LNCAP (cell line): ENCODE data around the gene KCNIP1.

Experiments used
- TF ChIP-seq, protein P1 (sequence below): fragments of 450-650 bp; IDR thresholded peaks from 2 replicates; pipeline ENCODE4 v1.5.1; 2017; ENCODE audit warnings: mild to moderate bottlenecking

KCNIP1 gene

DNA sequence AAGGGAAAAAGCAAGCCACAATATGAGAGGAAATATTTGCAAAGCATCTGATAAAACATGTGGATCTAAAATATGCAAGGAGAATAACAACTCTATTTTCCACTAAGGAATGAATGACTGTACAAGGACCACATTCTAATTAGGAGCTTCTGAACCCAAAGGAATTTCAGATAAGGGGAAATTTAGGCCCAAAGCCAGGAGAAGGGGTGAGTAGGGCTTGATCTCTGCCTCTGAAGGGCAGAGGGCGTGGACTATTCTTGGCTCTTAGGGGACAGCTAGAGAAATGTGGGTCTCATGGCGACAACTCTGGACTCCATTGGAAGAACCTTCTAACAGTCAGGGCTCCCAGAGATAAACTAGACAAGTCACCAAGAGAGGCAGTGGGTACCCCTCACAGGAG lies 147.0 kb downstream of the KCNIP1 start:
- TF ChIP-seq, protein P1, sequence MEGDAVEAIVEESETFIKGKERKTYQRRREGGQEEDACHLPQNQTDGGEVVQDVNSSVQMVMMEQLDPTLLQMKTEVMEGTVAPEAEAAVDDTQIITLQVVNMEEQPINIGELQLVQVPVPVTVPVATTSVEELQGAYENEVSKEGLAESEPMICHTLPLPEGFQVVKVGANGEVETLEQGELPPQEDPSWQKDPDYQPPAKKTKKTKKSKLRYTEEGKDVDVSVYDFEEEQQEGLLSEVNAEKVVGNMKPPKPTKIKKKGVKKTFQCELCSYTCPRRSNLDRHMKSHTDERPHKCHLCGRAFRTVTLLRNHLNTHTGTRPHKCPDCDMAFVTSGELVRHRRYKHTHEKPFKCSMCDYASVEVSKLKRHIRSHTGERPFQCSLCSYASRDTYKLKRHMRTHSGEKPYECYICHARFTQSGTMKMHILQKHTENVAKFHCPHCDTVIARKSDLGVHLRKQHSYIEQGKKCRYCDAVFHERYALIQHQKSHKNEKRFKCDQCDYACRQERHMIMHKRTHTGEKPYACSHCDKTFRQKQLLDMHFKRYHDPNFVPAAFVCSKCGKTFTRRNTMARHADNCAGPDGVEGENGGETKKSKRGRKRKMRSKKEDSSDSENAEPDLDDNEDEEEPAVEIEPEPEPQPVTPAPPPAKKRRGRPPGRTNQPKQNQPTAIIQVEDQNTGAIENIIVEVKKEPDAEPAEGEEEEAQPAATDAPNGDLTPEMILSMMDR = no peak

DNA sequence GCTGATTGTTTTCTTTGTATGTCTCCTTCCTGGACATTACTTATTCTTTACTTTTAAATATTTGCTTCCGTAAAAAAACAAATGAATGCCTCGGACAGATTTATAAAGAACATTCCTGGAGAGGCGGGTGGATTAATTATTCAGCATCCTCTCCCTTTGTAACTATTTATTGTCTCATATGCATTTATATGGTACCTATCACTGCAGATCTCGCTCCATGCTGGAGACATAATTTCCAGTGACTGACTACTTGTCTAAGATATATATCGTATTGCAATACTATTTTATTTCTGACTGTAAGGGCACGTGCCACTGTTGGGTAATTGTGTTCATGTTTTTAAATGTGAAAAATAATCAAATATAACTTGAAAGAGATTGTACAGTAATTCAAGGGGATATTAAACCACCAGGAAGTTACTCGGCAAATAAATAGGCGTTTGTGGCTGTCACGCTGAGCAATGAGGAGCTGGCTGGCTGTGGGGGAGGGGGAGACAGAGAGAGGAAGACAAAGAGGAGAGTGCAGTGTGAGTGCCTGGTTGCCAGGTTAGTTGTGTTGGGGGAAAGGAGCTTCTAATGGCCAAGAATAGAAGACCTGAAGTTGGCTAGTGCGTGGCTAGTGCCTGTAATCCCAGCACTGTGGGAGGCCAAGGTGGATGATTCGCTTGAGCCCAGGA lies 147.9 kb downstream of the KCNIP1 start:
- TF ChIP-seq, protein P1 = no peak

DNA sequence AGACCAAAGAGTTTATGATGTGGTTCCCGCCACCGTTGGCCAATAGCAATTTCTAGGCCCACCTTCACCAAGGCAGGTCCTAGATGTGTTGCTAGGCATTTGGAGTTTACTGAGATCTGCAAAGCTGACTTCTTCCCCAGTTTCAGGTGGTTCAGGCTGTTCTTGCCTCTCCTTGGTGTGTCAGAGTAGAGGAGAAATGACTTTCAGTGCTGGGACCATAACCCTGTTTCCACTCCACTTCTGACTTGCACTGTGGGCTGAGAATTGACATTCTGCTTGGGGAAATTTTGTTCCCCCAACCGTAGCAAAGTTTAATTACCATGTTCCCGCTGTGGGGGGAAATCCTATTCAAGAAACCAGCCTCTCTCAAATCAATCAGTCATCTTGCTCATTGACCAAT lies 151.7 kb downstream of the KCNIP1 start:
- TF ChIP-seq, protein P1 = no peak

DNA sequence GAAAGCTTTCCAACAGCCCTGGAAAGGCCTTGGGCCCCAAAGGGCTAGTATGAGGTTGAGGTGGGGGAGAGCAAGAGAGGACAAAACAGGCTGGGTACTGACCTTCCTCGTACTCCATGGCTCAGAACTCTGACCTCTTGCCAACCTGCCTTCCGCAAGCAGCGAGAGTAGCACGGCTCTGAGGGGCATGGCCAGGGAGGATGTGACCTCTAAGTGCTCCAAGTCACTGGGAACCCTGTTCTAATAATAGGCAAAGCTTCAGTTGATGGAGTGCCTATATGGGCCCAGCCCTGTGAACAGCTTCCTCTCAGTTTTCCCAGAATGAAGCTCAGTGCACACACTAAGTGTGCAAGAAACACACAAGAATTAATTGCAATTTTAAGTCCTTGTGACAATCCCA lies 152.1 kb downstream of the KCNIP1 start:
- TF ChIP-seq, protein P1 = no peak

DNA sequence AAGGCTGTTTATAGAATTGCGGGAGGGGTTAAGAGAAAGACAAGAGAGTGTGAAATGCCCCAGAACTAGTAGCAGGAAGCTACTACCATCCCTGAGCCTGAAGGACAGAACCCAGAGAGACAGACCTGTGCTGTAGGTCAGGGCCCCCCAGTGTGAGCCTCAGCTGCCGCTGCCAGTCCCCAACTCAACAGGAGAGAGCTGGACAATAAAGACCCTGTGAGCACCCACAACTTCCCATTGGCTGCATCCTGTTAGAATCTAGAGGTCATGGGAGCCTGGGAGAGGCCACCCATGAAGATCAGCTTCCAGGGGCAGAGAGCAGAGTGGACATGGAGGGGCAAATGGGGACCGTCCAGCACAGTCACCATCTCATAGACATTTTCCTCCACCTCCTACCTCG lies 152.5 kb downstream of the KCNIP1 start:
- TF ChIP-seq, protein P1 = no peak

DNA sequence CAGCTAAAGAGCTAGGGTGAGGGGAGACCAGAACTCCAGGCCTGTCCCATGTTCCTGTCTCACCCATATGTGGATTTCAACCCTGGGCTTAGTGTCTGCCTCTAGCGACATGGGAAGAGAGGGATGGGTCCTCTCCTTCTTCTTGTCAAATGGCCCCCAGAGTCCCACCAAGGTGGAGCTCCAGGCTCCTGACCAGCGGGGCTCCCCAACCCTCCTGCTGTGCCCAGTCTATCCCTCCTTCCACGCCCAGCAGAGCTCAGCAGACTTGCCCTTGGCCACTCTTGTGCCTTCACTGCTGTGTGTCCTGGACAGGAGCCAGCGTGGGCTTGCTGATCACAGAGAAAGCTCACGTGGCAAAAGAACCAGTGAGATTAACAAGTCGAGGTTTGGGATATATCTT lies 156.7 kb downstream of the KCNIP1 start:
- TF ChIP-seq, protein P1 = no peak

DNA sequence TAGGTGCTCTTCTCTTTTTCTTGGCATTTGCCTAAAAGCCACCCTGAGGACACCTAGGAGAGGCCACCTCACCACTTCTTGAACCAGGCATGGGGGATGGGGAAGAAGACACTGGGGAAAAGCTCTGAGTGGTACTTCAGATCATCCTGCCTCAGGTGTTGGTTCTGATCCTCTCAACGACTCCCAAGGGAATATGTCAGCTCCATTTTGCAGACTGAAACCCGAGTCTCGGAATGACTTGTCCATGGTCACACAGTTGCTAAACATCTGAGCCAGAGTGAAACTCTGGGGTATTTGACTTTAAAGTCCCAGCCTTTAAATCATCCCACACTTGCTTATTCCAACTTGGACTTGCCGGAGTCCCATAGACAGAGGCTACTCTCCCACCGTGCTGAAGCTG lies 159.1 kb downstream of the KCNIP1 start:
- TF ChIP-seq, protein P1 = no peak

DNA sequence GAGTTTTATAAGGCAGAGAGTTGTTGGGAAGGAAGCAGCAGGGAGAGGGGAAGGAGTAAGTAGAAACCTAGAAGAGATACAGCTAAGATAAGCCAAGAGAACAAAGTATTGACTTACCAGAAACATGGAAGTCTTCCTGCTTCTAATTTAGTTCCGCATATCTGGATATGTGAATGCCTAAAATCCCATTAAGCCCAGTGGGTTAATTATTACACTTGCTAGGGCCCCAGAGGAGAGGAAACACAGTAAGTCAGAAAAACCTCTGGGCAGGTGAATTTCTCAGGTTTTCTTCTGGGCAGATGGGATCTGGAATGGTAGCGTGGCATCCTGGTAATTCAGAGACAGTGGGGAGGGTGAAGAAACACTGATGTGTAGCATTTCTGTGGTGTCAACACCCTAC lies 175.0 kb downstream of the KCNIP1 start:
- TF ChIP-seq, protein P1 = no peak
